ENCODE measurements around the gene DMC1. TPM values are rescaled to one million over a fixed set of nuclear protein-coding genes. Genes with fewer than 3 reads are reported as not detected.

DMC1 gene
- total and polyA plus RNA-seq, 2 of the 13 experiments (the other 11 are each of a cell fraction or from before 2014, with no cell fraction given) = 0.82 TPM; not detected in 1

DNA sequence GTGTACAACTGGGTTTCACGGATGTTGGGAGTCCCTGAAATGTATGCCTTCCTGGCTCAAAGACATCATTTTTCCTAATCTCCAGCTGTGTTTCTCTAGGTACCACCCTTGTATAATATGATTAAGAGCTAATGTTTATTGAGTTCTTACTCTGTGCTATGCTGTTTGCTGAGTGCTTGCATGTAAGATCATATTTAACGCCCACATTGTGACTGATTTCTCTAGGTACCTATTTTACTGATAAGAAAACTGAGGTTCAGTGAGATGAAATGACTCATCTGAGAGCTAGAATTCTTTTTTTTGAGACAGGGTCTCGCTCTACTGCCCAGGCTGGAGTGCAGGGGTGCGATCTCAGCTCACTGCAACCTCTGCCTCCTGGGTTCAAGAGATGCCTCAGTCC is 43.6 kb upstream of the DMC1 start:
- 92% methylated on average over 4 of the region's 4 CpGs for WGBS (ENCODE audit: low lambda C conversion rate)
- intact Hi-C loops (cut with micrococcal nuclease; ENCODE audit: unreplicated experiment) (no loop called here), in situ Hi-C loops (cut with HindIII; ENCODE audit: extremely low pct_ligation_motif_present, low pct_unique_long_range_greater_than_20kb) (no loop called here)
- no peak for ATAC-seq
- H3K4me3 ChIP-seq (replicated peaks in 1 of 3; ENCODE audit: insufficient read depth in 1 of 3, low read depth in 2 of 3, low read length in 3 of 3) = no peak overlapping the region
- no peaks in the 10 kb centered on the region for H3K36me3 ChIP-seq (replicated peaks in 1 of 2; ENCODE audit: control insufficient read depth in 1 of 2, insufficient read depth in 2 of 2, low read length in 2 of 2)
- H4K20me1 ChIP-seq (ENCODE audit: insufficient read depth, low read length) = no peaks in the 10 kb centered on the region; the same call in 1 of the 2 replicates
- DNase-seq (ENCODE audit: low spot score) = no peak
- no TSS peak for BruUV-seq (replicated peaks)
- CTCF ChIA-PET (ENCODE audit: low intra/inter-chr PET ratio, low total read pairs) = no interaction called here
- no peak for FAIRE-seq
- POLR2A ChIA-PET = interaction anchor here (0.6 kb wide), 1 partner anchor 329 kb away, joined by 3 read pairs; no protein-coding TSS in a partner anchor
- H2AFZ ChIP-seq (ENCODE audit: low read length) = no peak overlapping the region
- no peaks in the 10 kb centered on the region for H3K9me3 ChIP-seq (ENCODE audit: low read length)
- no peaks in the 10 kb centered on the region for H3K79me2 ChIP-seq (ENCODE audit: insufficient read depth, low read length)
- H3K4me1 ChIP-seq (ENCODE audit: insufficient read depth, low read length) = peaks cover 12% of the 10 kb centered on the region
- H3K27ac ChIP-seq (ENCODE audit: extremely low read length, insufficient read depth, low read length) = no peak overlapping the region
- no peaks in the 10 kb centered on the region for H3K27me3 ChIP-seq (ENCODE audit: control insufficient read depth in 1 of 2, insufficient read depth in 2 of 2, low read length in 2 of 2)
- no peak overlapping the region for H3K4me2 ChIP-seq (ENCODE audit: low read depth, low read length)
- H3K9ac ChIP-seq (ENCODE audit: insufficient read depth, low read depth, low read length) = no peak overlapping the region
- TF ChIP-seq, protein P1, sequence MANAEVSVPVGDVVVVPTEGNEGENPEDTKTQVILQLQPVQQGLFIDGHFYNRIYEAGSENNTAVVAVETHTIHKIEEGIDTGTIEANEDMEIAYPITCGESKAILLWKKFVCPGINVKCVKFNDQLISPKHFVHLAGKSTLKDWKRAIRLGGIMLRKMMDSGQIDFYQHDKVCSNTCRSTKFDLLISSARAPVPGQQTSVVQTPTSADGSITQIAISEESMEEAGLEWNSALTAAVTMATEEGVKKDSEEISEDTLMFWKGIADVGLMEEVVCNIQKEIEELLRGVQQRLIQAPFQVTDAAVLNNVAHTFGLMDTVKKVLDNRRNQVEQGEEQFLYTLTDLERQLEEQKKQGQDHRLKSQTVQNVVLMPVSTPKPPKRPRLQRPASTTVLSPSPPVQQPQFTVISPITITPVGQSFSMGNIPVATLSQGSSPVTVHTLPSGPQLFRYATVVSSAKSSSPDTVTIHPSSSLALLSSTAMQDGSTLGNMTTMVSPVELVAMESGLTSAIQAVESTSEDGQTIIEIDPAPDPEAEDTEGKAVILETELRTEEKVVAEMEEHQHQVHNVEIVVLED (CRISPR knock-in tag; IDR thresholded peaks at IDR 0.05; ENCODE audit: borderline replicate concordance) = no peak
- TF ChIP-seq, protein P2, sequence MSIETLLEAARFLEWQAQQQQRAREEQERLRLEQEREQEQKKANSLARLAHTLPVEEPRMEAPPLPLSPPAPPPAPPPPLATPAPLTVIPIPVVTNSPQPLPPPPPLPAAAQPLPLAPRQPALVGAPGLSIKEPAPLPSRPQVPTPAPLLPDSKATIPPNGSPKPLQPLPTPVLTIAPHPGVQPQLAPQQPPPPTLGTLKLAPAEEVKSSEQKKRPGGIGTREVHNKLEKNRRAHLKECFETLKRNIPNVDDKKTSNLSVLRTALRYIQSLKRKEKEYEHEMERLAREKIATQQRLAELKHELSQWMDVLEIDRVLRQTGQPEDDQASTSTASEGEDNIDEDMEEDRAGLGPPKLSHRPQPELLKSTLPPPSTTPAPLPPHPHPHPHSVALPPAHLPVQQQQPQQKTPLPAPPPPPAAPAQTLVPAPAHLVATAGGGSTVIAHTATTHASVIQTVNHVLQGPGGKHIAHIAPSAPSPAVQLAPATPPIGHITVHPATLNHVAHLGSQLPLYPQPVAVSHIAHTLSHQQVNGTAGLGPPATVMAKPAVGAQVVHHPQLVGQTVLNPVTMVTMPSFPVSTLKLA (IDR thresholded peaks at IDR 0.05) = no peak
- no peak for TF ChIP-seq ERF (CRISPR knock-in tag; IDR thresholded peaks at IDR 0.05)
- TF ChIP-seq MBNL3 (CRISPR knock-in tag; conservative IDR thresholded peaks at IDR 0.05) = no peak
- no peak for TF ChIP-seq ZFP1 (CRISPR knock-in tag; IDR thresholded peaks at IDR 0.05)
- TF ChIP-seq ZSCAN25 (CRISPR knock-in tag; IDR thresholded peaks at IDR 0.05) = no peak
- TF ChIP-seq, protein P3, sequence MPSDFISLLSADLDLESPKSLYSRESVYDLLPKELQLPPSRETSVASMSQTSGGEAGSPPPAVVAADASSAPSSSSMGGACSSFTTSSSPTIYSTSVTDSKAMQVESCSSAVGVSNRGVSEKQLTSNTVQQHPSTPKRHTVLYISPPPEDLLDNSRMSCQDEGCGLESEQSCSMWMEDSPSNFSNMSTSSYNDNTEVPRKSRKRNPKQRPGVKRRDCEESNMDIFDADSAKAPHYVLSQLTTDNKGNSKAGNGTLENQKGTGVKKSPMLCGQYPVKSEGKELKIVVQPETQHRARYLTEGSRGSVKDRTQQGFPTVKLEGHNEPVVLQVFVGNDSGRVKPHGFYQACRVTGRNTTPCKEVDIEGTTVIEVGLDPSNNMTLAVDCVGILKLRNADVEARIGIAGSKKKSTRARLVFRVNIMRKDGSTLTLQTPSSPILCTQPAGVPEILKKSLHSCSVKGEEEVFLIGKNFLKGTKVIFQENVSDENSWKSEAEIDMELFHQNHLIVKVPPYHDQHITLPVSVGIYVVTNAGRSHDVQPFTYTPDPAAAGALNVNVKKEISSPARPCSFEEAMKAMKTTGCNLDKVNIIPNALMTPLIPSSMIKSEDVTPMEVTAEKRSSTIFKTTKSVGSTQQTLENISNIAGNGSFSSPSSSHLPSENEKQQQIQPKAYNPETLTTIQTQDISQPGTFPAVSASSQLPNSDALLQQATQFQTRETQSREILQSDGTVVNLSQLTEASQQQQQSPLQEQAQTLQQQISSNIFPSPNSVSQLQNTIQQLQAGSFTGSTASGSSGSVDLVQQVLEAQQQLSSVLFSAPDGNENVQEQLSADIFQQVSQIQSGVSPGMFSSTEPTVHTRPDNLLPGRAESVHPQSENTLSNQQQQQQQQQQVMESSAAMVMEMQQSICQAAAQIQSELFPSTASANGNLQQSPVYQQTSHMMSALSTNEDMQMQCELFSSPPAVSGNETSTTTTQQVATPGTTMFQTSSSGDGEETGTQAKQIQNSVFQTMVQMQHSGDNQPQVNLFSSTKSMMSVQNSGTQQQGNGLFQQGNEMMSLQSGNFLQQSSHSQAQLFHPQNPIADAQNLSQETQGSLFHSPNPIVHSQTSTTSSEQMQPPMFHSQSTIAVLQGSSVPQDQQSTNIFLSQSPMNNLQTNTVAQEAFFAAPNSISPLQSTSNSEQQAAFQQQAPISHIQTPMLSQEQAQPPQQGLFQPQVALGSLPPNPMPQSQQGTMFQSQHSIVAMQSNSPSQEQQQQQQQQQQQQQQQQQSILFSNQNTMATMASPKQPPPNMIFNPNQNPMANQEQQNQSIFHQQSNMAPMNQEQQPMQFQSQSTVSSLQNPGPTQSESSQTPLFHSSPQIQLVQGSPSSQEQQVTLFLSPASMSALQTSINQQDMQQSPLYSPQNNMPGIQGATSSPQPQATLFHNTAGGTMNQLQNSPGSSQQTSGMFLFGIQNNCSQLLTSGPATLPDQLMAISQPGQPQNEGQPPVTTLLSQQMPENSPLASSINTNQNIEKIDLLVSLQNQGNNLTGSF (CRISPR knock-in tag; IDR thresholded peaks at IDR 0.05) = no peak
- TF ChIP-seq, protein P4, sequence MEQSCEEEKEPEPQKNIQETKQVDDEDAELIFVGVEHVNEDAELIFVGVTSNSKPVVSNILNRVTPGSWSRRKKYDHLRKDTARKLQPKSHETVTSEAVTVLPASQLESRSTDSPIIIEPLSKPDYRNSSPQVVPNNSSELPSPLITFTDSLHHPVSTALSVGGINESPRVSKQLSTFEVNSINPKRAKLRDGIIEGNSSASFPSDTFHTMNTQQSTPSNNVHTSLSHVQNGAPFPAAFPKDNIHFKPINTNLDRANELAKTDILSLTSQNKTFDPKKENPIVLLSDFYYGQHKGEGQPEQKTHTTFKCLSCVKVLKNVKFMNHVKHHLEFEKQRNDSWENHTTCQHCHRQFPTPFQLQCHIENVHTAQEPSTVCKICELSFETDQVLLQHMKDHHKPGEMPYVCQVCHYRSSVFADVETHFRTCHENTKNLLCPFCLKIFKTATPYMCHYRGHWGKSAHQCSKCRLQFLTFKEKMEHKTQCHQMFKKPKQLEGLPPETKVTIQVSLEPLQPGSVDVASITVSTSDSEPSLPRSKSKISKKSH (CRISPR knock-in tag; IDR thresholded peaks at IDR 0.05; ENCODE audit: borderline replicate concordance) = no peak
- no peak for TF ChIP-seq SRSF4 (IDR thresholded peaks at IDR 0.05; ENCODE audit: low read depth, low read length, poor library complexity, severe bottlenecking)
